Measurements from ENCODE around the gene SMCO4.
"Not testable (repeated sequence)": the region's sequence is repeated elsewhere in the genome, so short reads cannot be mapped to it uniquely, and the experiment has no call there.

The SMCO4 gene

DNA sequence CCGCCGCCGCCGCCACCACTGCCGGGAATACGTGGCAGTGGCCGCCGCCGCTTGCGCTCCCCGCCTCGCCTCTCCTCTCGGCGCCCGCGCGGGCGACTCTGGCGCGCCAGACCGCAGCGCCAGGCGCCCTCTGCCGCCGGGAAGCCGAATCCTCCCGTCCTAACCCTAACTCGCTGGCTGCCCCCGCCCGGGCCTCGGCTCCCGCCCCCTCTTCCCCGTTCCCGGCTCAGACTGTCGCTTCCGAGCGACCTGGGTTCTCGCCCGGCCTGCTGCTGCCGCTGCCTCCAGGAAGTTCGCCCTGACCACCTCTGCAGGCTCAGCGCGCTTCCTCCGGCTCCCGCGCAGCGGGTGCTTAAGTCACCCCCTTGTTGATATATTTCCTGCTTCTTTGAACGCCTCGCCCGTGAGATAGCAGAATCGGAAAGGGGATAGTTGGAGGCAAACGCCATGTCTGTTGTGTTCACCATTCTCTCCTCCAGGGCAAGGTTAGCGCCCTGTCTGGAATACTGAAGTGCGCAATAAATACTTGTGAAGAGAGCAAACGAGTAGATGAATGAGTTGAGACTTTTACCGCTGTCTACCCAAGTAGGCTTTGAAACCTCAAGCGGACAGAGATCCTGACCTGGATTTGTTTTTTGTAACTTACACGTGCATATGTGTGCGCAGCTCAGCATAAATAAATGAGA is at the start of gene SMCO4:
SMCO4 (minus strand) TSS at position 100 of the 686 bp plus-strand sequence. CDS start 64,202 bp downstream, outside the sequence.
- peak; percentile 92 to 97 (median 96) for DNase-seq

DNA sequence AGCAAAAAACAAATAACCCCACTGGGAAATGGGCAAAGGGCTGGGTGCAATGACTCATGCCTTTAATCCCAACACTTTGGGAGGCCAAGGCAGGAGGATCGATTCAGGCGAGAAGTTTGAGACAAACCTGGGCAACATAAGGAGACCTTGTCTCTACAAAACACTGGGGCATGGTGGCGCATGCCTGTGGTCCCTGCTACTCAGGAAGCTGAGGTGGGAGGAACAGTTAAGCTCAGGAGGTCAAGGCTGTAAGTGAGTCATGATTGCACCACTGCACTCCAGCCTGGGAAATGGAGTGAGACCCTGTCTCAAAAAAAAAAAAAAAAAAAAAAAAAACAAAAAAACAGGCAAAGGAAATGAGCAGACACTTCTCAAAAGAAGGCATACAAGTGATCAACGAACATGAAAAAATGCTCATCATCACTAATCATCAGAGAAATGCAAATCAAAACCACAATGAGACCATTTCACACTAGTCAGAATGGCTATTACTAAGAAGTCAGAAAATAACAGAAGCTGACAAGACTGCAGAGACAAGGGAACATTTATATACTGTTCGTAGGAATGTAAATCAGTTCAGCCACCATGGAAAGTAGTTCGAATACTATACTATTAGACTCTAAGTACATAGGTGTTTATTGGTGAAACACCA is 48.2 kb upstream of the SMCO4 start:
- DNase-seq: peak; percentile 49 to 65 (median 53)

DNA sequence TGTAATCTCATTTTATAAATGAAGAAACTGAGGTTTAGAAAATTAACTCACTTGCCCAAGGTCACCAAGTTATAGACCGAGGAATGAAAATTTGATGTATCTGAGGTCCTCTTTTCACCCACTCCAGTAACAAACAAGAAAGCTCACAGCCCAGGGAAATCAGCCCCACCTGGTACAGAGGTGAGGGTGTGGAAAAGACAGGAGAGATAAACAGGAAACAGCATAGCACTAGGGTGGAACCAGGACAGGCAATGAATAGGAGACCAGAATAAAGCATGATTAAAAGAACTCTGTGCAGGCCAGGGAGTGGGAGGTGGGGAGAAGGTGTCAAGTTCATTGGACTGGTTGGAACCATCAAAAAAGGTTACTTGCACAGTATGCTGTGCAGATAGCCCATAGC is 46.2 kb upstream of the SMCO4 start:
- DNase-seq: no peak

DNA sequence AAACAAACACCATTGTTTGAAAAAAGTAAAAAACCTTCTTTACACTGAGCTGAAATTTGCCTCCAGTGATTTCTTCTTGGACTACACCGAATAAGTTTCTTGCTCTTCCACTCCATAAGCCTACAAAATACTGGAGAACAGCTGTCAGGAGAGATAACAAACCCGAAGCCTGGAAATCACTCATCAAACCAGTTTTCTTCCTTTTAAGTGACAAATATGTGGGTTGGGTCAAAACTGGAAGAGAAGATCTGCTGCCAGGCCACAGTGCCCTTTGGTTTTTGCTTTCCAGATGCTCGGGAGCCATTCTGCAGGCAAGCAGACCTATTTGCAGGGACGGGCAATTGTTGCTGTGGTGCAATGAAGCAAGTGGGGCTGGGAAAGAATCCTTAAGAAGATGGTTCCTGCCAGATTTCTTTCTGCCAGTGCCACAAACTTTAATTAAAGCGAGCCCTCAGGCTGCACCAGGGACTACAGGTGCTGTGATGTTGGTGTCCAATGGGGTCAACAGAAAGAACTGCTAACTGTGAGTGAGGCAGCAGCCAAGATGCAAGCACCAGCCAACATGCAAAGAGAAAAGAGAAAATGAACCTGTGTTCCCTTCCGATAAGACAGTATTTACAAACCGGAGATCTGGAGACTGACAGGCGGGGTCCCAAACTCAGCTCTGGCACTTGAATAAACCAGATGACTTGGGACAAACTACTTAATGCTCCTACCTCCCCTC is 44.8 kb upstream of the SMCO4 start:
- DNase-seq: no peak

DNA sequence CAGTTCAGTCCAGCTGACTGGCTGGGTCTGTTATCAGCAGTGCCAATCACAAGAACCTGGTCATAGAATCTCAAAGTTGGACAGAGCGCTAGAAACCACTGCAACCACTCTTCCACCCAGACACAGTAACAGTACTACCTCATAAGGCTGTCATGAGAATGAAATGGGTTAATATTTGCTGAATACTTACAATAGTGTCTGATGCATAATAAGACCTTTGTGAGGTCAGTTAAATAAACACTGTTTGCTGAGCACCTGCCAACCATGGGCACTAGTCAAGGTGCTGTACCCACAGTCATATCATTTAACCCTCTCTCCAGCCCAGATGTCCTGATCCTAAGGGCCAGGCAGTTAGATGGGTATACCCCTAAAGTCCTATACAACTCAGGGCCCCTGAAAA is 44.2 kb upstream of the SMCO4 start:
- not testable (repeated sequence) for DNase-seq

DNA sequence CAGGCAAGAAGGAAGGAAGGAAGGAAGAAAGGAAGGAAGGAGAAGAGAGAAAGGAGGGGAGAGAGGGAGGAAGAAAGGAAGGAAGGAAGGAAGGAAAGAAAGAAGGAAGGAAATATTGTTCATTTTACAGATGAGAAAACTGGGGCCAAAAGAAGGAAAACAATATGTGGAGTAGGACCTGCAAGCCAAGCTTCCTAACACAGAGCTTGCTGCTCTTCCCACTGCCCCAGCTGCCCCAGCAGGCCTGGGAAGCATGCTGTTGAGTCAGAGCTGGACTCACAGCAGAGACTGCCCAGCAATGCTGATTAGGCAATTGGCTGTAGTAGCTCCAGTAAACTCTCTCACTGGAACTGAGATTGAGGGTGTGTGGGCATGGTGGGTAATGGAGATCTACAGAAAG is 42.6 kb upstream of the SMCO4 start:
- peak; percentile 67 to 78 (median 74) for DNase-seq

- DNase-seq: no peak
Measured at GRCh38 chr11:93583490-93583889, 40.3 kb upstream of the SMCO4 start.

DNA sequence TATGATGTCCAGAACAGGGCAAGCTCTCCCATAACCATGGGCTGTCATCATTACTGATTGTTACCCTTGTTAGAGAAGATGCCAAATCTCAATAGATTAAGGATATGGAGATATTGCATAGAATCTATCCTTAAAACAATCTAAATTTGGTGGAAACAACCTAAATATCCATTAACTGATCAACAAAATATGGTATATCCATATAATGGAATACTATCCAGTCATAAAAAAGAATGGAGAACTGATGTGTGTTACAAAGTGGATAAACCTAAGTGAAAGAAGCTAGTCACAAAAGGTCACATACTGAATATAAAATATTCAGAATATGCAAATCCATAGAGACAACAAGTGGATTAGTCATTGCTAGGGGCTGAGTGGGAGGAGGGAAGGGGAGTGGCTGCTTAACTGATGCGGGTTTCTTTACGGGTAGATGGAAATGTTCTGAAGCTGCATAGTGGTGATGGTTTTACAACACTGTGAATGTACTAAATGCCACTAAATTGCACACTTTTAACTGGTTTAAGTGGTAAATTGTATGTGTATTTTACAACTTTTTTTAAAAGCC is 36.1 kb upstream of the SMCO4 start:
- DNase-seq: peak; percentile 25 to 63 (median 29)

DNA sequence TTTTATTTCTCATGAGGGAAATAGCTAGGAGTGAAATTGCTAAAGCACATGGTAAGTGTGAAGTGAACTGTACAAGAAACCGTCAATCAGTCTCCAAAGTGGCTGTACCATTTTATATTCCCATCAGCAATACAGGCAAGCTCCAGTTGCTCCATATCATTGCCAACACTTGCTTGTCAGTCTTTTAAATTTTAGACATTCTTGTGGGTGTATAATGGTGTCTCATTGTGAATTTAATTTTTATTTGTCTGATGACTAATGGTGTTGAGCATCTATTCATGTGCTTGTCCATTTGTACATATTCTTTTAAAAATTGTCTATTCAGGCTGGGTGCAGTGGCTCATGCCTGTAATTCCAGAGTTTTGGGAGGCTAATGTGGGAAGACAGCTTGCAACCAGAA is 34.1 kb upstream of the SMCO4 start:
- DNase-seq: no peak

DNA sequence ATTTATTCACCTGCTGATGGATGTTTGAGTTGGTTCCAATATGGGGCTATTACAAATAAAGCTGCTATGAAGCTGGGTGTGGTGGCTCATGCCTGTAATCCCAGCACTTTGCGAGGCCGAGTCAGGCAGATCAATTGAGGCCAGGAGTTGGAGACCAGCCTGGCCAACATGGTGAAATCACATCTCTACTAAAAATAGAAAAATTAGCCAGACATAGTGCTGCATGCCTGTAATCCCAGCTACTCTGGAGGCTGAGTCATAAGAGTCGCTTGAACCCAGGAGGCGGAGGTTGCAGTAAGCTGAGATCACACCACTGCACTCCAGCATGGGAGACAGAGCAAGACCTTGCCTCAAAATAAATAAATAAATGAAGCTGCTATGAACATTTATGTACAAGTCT is 33.7 kb upstream of the SMCO4 start:
- DNase-seq: not testable (repeated sequence)

GRCh38 chr11:93574638-93575220 is 31.5 kb upstream of the SMCO4 start:
- DNase-seq: no peak

- no peak for DNase-seq
Measured at GRCh38 chr11:93573184-93573583, 30.0 kb upstream of the SMCO4 start.

DNA sequence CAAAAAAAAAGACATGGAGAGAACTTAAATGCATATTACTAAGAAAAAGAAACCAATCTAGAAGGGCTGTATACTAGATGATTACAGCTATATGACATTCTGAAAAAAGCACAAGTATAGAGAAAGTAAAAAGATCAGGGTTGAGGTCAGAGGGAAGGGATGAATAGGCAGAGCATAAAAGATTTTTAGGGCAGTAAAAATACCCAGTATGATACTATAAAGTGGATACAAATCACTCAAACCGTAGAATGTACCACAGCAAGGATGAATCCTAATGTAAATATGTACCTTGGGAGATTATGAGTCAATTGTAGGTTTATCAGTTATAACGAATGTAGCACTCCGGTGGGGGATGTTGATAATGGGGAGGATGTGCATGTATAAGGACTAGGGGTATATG is 29.4 kb upstream of the SMCO4 start:
- DNase-seq: no peak

- DNase-seq: no peak
Measured at GRCh38 chr11:93572171-93572570, 29.0 kb upstream of the SMCO4 start.

GRCh38 chr11:93571612-93572011 is 28.4 kb upstream of the SMCO4 start:
- DNase-seq: no peak

GRCh38 chr11:93570759-93571413 is 27.7 kb upstream of the SMCO4 start:
- no peak for DNase-seq

DNA sequence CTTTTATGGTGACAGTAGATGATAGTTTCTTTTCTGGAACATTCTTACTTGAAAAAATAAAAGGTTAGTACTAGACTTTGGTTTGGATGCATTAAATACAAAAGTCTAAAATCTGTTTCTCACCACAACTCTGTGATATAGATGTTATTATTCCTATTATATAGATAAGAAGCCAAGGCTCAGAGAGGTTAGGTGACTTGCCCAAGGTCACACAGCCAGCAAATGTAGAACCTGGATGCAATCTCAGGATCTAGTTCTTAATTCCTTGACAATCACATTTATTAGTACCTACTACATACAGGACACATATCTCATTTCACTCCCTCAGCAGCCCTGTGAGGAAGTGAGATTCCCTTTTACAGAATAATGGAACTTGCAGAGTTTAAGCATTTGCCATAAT is 26.3 kb upstream of the SMCO4 start:
- DNase-seq: no peak

DNA sequence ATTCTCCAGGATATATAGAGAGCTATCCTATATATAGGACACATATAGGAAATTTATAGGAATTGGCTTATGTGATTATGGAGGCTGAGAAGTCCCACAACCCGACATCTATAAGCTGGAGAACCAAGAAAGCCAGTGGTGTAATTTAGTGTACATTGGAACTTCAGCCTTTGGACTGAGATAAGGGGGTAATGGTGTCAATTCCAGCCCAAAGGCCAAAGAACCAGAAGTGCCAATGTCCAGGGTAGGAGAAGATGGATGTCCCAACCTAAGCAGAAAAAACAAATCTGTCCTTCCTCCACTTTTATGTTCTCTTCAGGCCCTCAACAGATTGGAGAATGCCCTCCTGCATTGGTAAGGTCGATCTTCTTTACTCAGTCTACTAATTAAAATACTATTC is 25.5 kb upstream of the SMCO4 start:
- DNase-seq: no peak

DNA sequence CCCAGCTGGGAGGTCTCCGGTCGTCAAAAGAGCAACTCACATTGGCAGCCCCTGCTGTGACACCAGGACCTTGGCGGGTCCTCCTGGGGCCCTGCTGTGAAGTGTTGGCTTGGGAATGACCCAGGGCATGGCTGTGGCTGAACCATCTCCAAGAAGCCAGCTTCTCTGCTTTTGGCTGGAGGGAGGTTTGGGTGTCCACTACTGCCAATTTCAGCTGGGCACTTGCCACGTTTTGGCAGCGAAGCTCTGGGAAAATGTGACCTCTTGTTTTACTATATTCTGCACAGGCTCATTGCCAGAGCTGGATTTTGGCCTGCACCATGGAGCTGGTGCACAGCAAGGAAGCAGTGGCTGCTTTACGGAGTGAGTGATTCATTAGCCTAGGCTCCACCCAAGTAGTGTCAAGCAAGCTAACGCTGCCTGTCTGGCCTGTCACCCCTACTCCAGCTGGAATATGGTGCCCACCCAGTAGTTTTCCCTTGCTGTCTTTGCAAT is 24.3 kb upstream of the SMCO4 start:
- DNase-seq: no peak

DNA sequence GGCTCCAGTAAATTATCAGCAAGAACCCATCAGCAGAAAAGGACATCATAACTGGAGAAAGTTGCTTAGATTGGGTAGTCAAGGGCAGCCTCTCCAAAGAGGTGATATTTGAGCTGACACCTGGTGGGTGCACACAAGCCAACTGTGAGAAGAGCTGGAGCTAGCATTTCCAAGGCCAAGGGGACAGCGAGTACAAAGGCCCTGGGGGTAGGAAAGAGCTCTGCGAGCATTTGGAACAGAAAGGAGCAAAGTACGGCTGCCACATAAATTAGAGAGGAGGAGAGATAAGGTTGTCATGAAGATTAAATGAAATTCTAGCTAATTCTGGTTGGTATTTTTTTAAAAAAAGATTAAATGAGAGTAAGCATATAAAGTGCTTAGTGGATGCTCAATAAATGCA is 21.7 kb upstream of the SMCO4 start:
- no peak for DNase-seq

- no peak for DNase-seq
Measured at GRCh38 chr11:93563857-93564256, 20.7 kb upstream of the SMCO4 start.

DNA sequence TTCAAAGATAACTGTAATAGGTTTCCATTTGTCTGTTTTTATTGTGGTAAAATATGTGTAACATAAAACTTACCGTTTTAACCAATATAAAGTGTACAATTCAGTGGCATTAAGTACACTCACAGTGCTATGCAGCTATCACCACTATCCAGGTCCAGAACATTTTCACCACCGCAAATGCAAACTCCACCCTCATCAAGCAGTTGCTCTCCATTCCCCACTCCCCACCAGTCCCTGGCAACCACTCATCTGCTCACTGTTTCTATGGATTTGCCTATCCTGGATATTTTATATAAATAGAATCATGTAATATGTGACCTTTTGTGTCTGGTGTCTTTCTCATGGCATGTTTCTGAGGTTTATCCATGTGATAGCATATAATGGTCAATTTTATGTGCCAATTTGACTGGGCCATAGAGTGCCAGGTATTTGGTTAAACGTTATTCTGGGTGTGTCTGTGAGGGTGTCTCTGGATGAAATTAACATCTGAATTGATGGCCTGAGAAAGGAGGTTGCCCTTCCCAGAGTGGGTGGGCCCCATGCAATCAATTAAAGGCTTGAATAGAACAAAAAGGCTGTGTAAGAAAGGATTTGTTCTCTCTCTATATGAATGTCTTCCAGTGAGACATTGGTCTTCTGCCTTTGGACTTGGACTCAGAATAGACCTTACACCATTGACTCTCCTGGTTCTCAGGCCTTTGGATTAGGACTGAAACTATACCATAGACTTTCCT is 17.2 kb upstream of the SMCO4 start:
- no peak for DNase-seq
